Retina (tissue), 1 donor: ENCODE data around the gene RND2.

Experiments
- DNase-seq: peaks from one replicate; pipeline ENCODE4 v3.0.0-alpha.2; 2016

Gene RND2

GRCh38 chr17:43006639-43007551 is 18.1 kb upstream of the RND2 start, which contains the start of gene IFI35:
Gene IFI35, plus strand, starts transcription at chr17:43006784. Its CDS starts 164 bp downstream, at chr17:43006948.
- DNase-seq: peak; percentile 59

GRCh38 chr17:43010667-43011308 is 14.2 kb upstream of the RND2 start:
- DNase-seq: no peak

- no peak for DNase-seq
These were observed 13.1 kb upstream of the RND2 start for GRCh38 chr17:43011728-43012472.

GRCh38 chr17:43013296-43013695 is 11.7 kb upstream of the RND2 start:
- no peak for DNase-seq

GRCh38 chr17:43014020-43014648 is 10.9 kb upstream of the RND2 start:
- DNase-seq: no peak

GRCh38 chr17:43014649-43015542 is 10.1 kb upstream of the RND2 start:
- DNase-seq: no peak

GRCh38 chr17:43015579-43015978 is 9.5 kb upstream of the RND2 start:
- no peak for DNase-seq

- DNase-seq: no peak
These were observed 8.8 kb upstream of the RND2 start for GRCh38 chr17:43016216-43016615.

GRCh38 chr17:43018008-43018853 is 6.8 kb upstream of the RND2 start:
- peak; percentile 69 for DNase-seq

GRCh38 chr17:43018932-43019331 is 6.1 kb upstream of the RND2 start:
- no peak for DNase-seq

- peak; percentile 37 for DNase-seq
These were observed 5.6 kb upstream of the RND2 start for GRCh38 chr17:43019418-43019817.

GRCh38 chr17:43020030-43020621 is 4.9 kb upstream of the RND2 start:
- DNase-seq: no peak

GRCh38 chr17:43020789-43021740 is 4.0 kb upstream of the RND2 start:
- DNase-seq: peak; percentile 78

- peak; percentile 93 for DNase-seq
These were observed 3.1 kb upstream of the RND2 start, which contains the start of gene VAT1 for GRCh38 chr17:43021741-43022512. Gene VAT1, minus strand, starts transcription at chr17:43022385. Its CDS starts 63 bp downstream, at chr17:43022322.

GRCh38 chr17:43025290-43025657 is 243 bp downstream of the RND2 start:
- DNase-seq: peak; percentile 43

GRCh38 chr17:43025766-43026537 is 921 bp downstream of the RND2 start:
- DNase-seq: no peak

- DNase-seq: peak; percentile 28
These were observed 1.6 kb downstream of the RND2 start for GRCh38 chr17:43026595-43026994.
